K562 (cell line): ENCODE measurements around the gene MRPS30. TPM values are rescaled to one million over a fixed set of nuclear protein-coding genes. Genes with fewer than 3 reads are reported as not detected.

Experiments used
- ATAC-seq: fragments of 200-7000 bp; cut with Tn5 transposase; 3 replicates; pipeline ENCODE4 v1.9.1; 2020; ENCODE audit warnings: moderate library complexity
- BruUV-seq: library from RNA; stranded (reverse); fragments of 400-500 nt; replicated peaks from 2 replicates; lab custom pipeline; 2021; lab: Mats Ljungman, UMichigan
- CTCF ChIA-PET: fragments of 300-600 bp; formaldehyde crosslinking; extraction: SDS; loops from one replicate; lab custom pipeline; 2021; ENCODE audit warnings: low intra/inter-chr PET ratio; lab: Yijun Ruan, JAX
- POLR2A ChIA-PET: fragments of 300-600, 350-650 bp; sonication (Branson Sonifier 250); formaldehyde crosslinking; extraction: SDS; loops from one replicate; lab custom pipeline; 2021; ENCODE audit warnings: antibody characterized with exemption, inconsistent platforms; lab: Yijun Ruan, JAX
- DNase-seq, 4 experiments: peaks; one replicate each; pipeline versions ENCODE4 v3.0.0 to v3.0.0-alpha.2; 2011 to 2018; ENCODE audit warnings: low spot score in 3 of 4, mixed read lengths in 3 of 4; ENCODE audit errors: extremely low read depth in 1 of 4
- FAIRE-seq: peaks from 2 replicates; lab custom pipeline; 2011; peaks lifted over from hg19 to GRCh38; lab: Jason Lieb, UNC
- H2AFZ ChIP-seq: 2 replicates; pipeline ENCODE4 v1.6.0; 2011; ENCODE audit warnings: low read depth, low read length, control low read depth, inconsistent platforms
- H3K27ac ChIP-seq: fragments of 200-600 bp; 3 replicates; pipeline ENCODE4 v1.8.0; 2011; ENCODE audit warnings: low read depth, mild to moderate bottlenecking, control low read depth, inconsistent platforms, low read length, moderate library complexity, mixed read lengths; ENCODE audit errors: extremely low read depth
- H3K27me3 ChIP-seq, 2 experiments: fragments of 300-600 bp in 1 of 2; 2 replicates in 1 of 2; 3 replicates in 1 of 2; pipeline versions ENCODE4 v1.6.0 to v1.8.0; 2011; ENCODE audit warnings: inconsistent platforms in 2 of 2, low read length in 2 of 2, mild to moderate bottlenecking in 1 of 2, mixed read lengths in 1 of 2, moderate library complexity in 1 of 2; ENCODE audit not compliant: control insufficient read depth in 2 of 2, insufficient read depth in 2 of 2
- H3K36me3 ChIP-seq: fragments of 300-600 bp; 3 replicates; pipeline ENCODE4 v1.8.0; 2011; ENCODE audit warnings: mild to moderate bottlenecking, low read length, inconsistent platforms; ENCODE audit not compliant: control insufficient read depth, insufficient read depth
- H3K4me1 ChIP-seq, 2 experiments: fragments of 200-600 bp in 1 of 2; replicated peaks in 1 of 2; 2 replicates in 1 of 2; 3 replicates in 1 of 2; pipeline versions ENCODE4 v1.5.1 to v1.8.0; 2011; ENCODE audit warnings: inconsistent platforms in 2 of 2, low read length in 2 of 2, mild to moderate bottlenecking in 1 of 2, mixed read lengths in 1 of 2, moderate library complexity in 1 of 2; ENCODE audit not compliant: control insufficient read depth in 2 of 2, insufficient read depth in 2 of 2
- H3K4me2 ChIP-seq: 2 replicates; pipeline ENCODE4 v1.6.1; 2011; ENCODE audit warnings: low read length, control low read depth, inconsistent platforms, mixed read lengths; ENCODE audit not compliant: insufficient read depth
- H3K4me3 ChIP-seq: fragments of 200-600 bp; sonication (generic), shearing (Covaris generic); 2 replicates; pipeline ENCODE4 v1.5.1; 2016; ENCODE audit warnings: control low read depth, inconsistent platforms
- H3K79me2 ChIP-seq: fragments of 200-600 bp; 3 replicates; pipeline ENCODE4 v1.8.0; 2011; ENCODE audit warnings: low read length, inconsistent platforms; ENCODE audit not compliant: control insufficient read depth, insufficient read depth
- H3K9ac ChIP-seq, 2 experiments: 2 replicates each; pipeline versions ENCODE4 v1.6.0 to v1.6.1; 2011; ENCODE audit warnings: low read depth in 2 of 2, low read length in 2 of 2, control low read depth in 1 of 2, inconsistent platforms in 1 of 2, mild to moderate bottlenecking in 1 of 2, mixed read lengths in 1 of 2; ENCODE audit not compliant: insufficient read depth in 1 of 2
- H3K9me1 ChIP-seq: one replicate; pipeline ENCODE4 v1.6.0; 2011; ENCODE audit warnings: inconsistent platforms, mild to moderate bottlenecking, low read length, moderate library complexity; ENCODE audit not compliant: control insufficient read depth, insufficient read depth
- H3K9me3 ChIP-seq: replicated peaks from 2 replicates; pipeline ENCODE4 v1.5.1; 2011; ENCODE audit warnings: low read depth, low read length, inconsistent platforms; ENCODE audit not compliant: control insufficient read depth, insufficient read depth
- H4K20me1 ChIP-seq: replicated peaks from 2 replicates; pipeline ENCODE4 v1.6.1; 2011; ENCODE audit warnings: low read length, inconsistent platforms, mixed read lengths; ENCODE audit not compliant: control insufficient read depth, insufficient read depth
- CHAMP1 ChIP-seq: fragments of 450-650 bp; IDR thresholded peaks from 2 replicates; pipeline ENCODE4 v1.6.1; 2016; ENCODE audit warnings: mild to moderate bottlenecking
- KLF10 ChIP-seq: fragments of 250-450 bp; sonication (Bioruptor Pico); IDR thresholded peaks from 2 replicates; pipeline ENCODE4 v1.6.1; 2021; ENCODE audit warnings: matching md5 sums
- MIER1 ChIP-seq: fragments of 450-650 bp; IDR thresholded peaks from 2 replicates; pipeline ENCODE4 v1.6.1; 2016; ENCODE audit warnings: antibody characterized with exemption, mild to moderate bottlenecking, low read depth
- PHB ChIP-seq: fragments of 250-450 bp; sonication (Bioruptor Pico); IDR thresholded peaks from 2 replicates; pipeline ENCODE4 v1.5.0; 2021
- SRSF1 ChIP-seq: fragments of 200-400 bp; formaldehyde crosslinking; IDR thresholded peaks from 2 replicates; pipeline ENCODE4 v1.6.1; 2017; ENCODE audit warnings: mild to moderate bottlenecking, low read depth, low read length, moderate library complexity
- TCF3 ChIP-seq: sonication (generic); formaldehyde crosslinking; IDR thresholded peaks from 2 replicates; pipeline ENCODE4 v1.4.0; 2020; ENCODE audit warnings: mild to moderate bottlenecking, missing genetic modification reagents
- WGBS: fragments of 100-300 bp; shearing (Covaris generic); methylation state at CpG from one replicate; pipeline ENCODE4 v1.1.6; 2016; ENCODE audit warnings: low coverage, mixed read lengths; ENCODE audit not compliant: insufficient coverage; ENCODE audit errors: missing lambda C conversion rate; 5-methylcytosine and 5-hydroxymethylcytosine counted together
- in situ Hi-C: fragments of 300-500 bp; cut with MboI; formaldehyde crosslinking; loops from 4 replicates; pipeline ENCODE4 v1.15.0; 2018; ENCODE audit warnings: inconsistent platforms, mixed read lengths
- intact Hi-C: fragments of 100-400 bp; cut with micrococcal nuclease; formaldehyde crosslinking; loops from 2 replicates; pipeline ENCODE4 v1.14.2; 2022
- polyA plus RNA-seq, 8 experiments: library from polyadenylated mRNA; depleted of rRNA in 4 of 8; stranded (reverse) in 5 of 8; unstranded in 3 of 8; fragments of >200 nt; fragmentation: Nextera tagmentation in 2 of 8; fragmentation: Illumina TruSeq in 1 of 8; extraction: Ambion mirVana in 2 of 8; extraction: Trizol in 1 of 8; gene quantifications; 2 replicates each; pipeline versions ENCODE4 v1.2.1 to v1.2.3, GENCODE V29; 2011 to 2014; ENCODE audit warnings: inconsistent platforms in 1 of 8, missing spikeins in 1 of 8
- total RNA-seq, 7 experiments: library from RNA; depleted of rRNA in 6 of 7; stranded (reverse); fragments of >200 nt in 6 of 7; fragmentation: Illumina TruSeq in 2 of 7; extraction: Trizol in 2 of 7; gene quantifications; 2 replicates each; pipeline versions ENCODE4 v1.2.1 to v1.2.3, GENCODE V29; 2011 to 2021; ENCODE audit warnings: low replicate concordance in 1 of 7
- TF ChIP-seq, protein P1 (sequence below), 2 experiments: fragments of 450-650 bp in 1 of 2; IDR thresholded peaks; 2 replicates each; pipeline ENCODE4 v1.6.1; 2011 to 2017; ENCODE audit warnings: low read depth in 2 of 2, antibody characterized with exemption in 1 of 2, borderline replicate concordance in 1 of 2, low read length in 1 of 2, mild to moderate bottlenecking in 1 of 2, mixed read lengths in 1 of 2; ENCODE audit not compliant: control insufficient read depth in 1 of 2

MRPS30 gene
- total and polyA plus RNA-seq, 9 of the 15 experiments (the other 6 are each of a cell fraction or from before 2014, with no cell fraction given): 24.3 to 145 (median 114) TPM

GRCh38 chr5:44833249-44833648, 24.5 kb downstream of the MRPS30 start:
- ATAC-seq (no peak), DNase-seq (no peak), FAIRE-seq (no peak)
- WGBS: 100% methylated on average over 1 of the region's 1 CpG
- Histone ChIP-seq H3K9me1 (no peaks in the 10 kb centered on the region), H3K27me3 (no peaks in the 10 kb centered on the region), H3K4me3 (no peak overlapping the region), H4K20me1 (no peaks in the 10 kb centered on the region), H3K36me3 (peaks cover 12% of the 10 kb centered on the region; the same call in 2 of the 3 replicates), H3K27ac (no peak overlapping the region), H3K9me3 (no peaks in the 10 kb centered on the region), H2AFZ (no peak overlapping the region), H3K79me2 (no peaks in the 10 kb centered on the region), H3K4me2 (no peak overlapping the region), H3K9ac (no peak overlapping the region), H3K4me1 (no peaks in the 10 kb centered on the region)
- in situ Hi-C loops: no loop called here
- BruUV-seq: no TSS peak
- POLR2A ChIA-PET: no interaction called here
- intact Hi-C loops: no loop called here
- TF ChIP-seq SRSF1: no peak
- CTCF ChIA-PET: no interaction called here

GRCh38 chr5:44835693-44836092, 26.9 kb downstream of the MRPS30 start:
- no peak overlapping the region for H3K27ac ChIP-seq
- H3K4me3 ChIP-seq: no peak overlapping the region
- H4K20me1 ChIP-seq: no peaks in the 10 kb centered on the region
- H2AFZ ChIP-seq: no peak overlapping the region
- FAIRE-seq (no peak), DNase-seq (no peak), ATAC-seq (no peak)
- H3K36me3 ChIP-seq: no peaks in the 10 kb centered on the region; the same call in 2 of the 3 replicates
- H3K79me2 ChIP-seq: no peaks in the 10 kb centered on the region
- 94% methylated on average over 3 of the region's 3 CpGs for WGBS
- no peaks in the 10 kb centered on the region for H3K9me3 ChIP-seq
- H3K27me3 ChIP-seq: no peaks in the 10 kb centered on the region
- CTCF ChIA-PET: no interaction called here
- intact Hi-C loops (no loop called here), in situ Hi-C loops (no loop called here)
- H3K4me1 ChIP-seq: no peaks in the 10 kb centered on the region
- POLR2A ChIA-PET: interaction anchor here (0.6 to 0.9 kb wide), 2 partner anchors 12 to 262 kb away, joined by 3 read pairs; no protein-coding TSS in a partner anchor
- H3K9ac ChIP-seq: no peak overlapping the region
- BruUV-seq: no TSS peak
- no peak overlapping the region for H3K4me2 ChIP-seq
- H3K9me1 ChIP-seq: no peaks in the 10 kb centered on the region
- TF ChIP-seq PHB (CRISPR knock-in tag) (no peak), KLF10 (CRISPR knock-in tag) (no peak), MIER1 (no peak), TCF3 (CRISPR knock-in tag) (no peak), CHAMP1 (no peak)
- TF ChIP-seq, protein P1, sequence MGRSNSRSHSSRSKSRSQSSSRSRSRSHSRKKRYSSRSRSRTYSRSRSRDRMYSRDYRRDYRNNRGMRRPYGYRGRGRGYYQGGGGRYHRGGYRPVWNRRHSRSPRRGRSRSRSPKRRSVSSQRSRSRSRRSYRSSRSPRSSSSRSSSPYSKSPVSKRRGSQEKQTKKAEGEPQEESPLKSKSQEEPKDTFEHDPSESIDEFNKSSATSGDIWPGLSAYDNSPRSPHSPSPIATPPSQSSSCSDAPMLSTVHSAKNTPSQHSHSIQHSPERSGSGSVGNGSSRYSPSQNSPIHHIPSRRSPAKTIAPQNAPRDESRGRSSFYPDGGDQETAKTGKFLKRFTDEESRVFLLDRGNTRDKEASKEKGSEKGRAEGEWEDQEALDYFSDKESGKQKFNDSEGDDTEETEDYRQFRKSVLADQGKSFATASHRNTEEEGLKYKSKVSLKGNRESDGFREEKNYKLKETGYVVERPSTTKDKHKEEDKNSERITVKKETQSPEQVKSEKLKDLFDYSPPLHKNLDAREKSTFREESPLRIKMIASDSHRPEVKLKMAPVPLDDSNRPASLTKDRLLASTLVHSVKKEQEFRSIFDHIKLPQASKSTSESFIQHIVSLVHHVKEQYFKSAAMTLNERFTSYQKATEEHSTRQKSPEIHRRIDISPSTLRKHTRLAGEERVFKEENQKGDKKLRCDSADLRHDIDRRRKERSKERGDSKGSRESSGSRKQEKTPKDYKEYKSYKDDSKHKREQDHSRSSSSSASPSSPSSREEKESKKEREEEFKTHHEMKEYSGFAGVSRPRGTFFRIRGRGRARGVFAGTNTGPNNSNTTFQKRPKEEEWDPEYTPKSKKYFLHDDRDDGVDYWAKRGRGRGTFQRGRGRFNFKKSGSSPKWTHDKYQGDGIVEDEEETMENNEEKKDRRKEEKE (IDR thresholded peaks at IDR 0.05; ENCODE audit: borderline replicate concordance in 1 of 2, control insufficient read depth in 1 of 2, low read depth in 2 of 2, low read length in 1 of 2): no peak
